Measurements from ENCODE around the gene ST3GAL2. TPM values are rescaled to one million over a fixed set of nuclear protein-coding genes. Genes with fewer than 3 reads are reported as not detected.
"Not testable (repeated sequence)": the region's sequence is repeated elsewhere in the genome, so short reads cannot be mapped to it uniquely, and the experiment has no call there.

Gene ST3GAL2
- polyA plus RNA-seq, 4 donors, result 25.3 to 38.4 (median 30.6) TPM

- DNase-seq (ENCODE audit: low read depth in 4 of 4, low spot score in 2 of 4), result no peak
Observed at GRCh38 chr16:70359552-70359951, 79.3 kb downstream of the ST3GAL2 start.

DNA sequence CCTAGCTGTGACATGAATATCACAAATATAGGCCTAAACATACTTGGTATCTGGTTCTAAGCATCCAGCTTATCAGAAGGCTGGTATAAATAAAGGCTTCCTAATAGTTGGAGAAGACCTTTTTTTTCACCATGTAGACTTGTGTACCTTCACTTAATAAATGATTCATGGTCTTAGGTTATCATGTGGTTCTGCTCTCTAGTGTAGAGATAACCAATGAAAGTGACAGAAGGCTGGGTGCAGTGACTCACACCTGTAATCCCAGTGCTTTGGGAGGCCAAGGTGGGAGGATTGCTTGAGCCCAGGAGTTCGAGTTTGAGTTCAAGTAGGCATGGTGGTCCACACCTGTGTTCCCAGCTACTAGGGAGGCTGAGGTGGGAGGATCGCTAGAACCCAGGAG, 89.1 kb downstream of the ST3GAL2 start:
- no peak for DNase-seq (ENCODE audit: low read depth in 4 of 4, low spot score in 2 of 4)

- DNase-seq (ENCODE audit: low read depth in 4 of 4, low spot score in 2 of 4), result no peak
Observed at GRCh38 chr16:70348991-70349390, 89.9 kb downstream of the ST3GAL2 start.

DNA sequence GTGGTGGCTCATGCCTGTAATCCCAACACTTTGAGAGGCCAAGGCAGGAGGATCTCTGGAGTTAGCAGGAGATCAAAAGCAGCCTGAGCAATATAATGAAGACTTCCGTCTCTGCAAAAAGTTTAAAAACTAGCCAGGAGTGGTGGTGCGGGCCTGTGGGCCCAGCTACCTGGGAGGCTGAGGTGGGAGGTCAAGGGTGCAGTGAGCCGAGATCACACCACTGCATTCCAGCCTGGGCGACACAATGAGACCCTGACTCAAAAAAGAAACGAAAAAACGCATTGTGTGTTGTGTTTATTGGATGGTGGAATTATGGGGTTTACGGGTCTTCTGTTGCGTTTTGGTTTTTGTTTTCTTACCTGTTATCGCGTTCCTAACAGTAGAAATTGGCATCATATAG, 93.1 kb downstream of the ST3GAL2 start:
- DNase-seq (ENCODE audit: low read depth in 4 of 4, low spot score in 2 of 4), result no peak

- no peak for DNase-seq (ENCODE audit: low read depth in 4 of 4, low spot score in 2 of 4)
Observed at GRCh38 chr16:70342016-70342415, 96.9 kb downstream of the ST3GAL2 start.

- DNase-seq (ENCODE audit: low read depth in 4 of 4, low spot score in 2 of 4), result no peak
Observed at GRCh38 chr16:70341600-70341999, 97.3 kb downstream of the ST3GAL2 start.

DNA sequence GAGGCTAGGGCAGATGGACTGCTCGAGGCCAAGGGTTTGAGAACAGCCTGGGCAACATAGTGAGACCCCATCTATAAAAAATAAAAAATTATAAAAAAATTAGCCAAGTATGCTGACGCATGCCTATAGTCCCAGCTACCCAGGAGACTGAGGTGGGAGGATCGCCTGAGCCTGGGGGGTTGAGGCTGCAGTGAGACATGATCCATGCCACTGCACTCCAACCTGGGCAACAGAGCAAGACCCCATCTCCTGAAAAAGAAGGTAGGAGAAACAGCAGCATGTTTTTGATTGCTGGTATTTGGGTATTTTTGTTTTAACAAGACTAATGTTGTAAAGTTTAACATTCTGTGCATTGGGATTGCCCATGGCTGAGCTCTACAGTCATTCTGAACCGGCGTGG, 101.1 kb downstream of the ST3GAL2 start:
- no peak for DNase-seq (ENCODE audit: low read depth in 4 of 4, low spot score in 2 of 4)

DNA sequence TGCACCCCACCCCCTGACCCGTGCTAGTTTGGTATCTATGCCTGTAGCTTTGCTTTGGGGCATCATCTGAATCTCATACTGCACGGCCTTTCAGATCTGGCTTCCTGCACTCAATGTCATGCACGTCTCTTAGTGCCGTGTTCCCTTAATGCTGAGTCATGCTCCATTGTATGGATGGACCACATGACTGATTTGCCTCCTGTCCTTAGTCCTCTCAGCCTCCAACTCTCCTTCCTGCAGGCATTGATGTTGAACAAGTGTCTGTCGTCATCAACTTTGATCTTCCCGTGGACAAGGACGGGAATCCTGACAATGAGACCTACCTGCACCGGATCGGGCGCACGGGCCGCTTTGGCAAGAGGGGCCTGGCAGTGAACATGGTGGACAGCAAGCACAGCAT, 106.2 kb downstream of the ST3GAL2 start:
- DNase-seq (ENCODE audit: low read depth in 4 of 4, low spot score in 2 of 4), result not testable (repeated sequence)

- DNase-seq (ENCODE audit: low read depth in 4 of 4, low spot score in 2 of 4), result no peak
Observed at GRCh38 chr16:70331588-70332358, 107.1 kb downstream of the ST3GAL2 start.

- no peak for DNase-seq (ENCODE audit: low read depth in 4 of 4, low spot score in 2 of 4)
Observed at GRCh38 chr16:70331091-70331490, 107.8 kb downstream of the ST3GAL2 start.

Other genes starting within 250 kb of the ST3GAL2 start
- 10 to 100 TPM; 11.6 to 18.7 (median 15.3) TPM for gene EXOSC6, start 187.2 kb downstream of the ST3GAL2 start, polyA plus RNA-seq (ENCODE audit: insufficient read length in 4 of 4)
- gene AARS1, start 149.6 kb downstream of the ST3GAL2 start, polyA plus RNA-seq (ENCODE audit: insufficient read length in 4 of 4), result 10 to 100 TPM; 82.4 to 89.1 (median 86.2) TPM
- 10 to 100 TPM; 34.0 to 39.3 (median 35.7) TPM for gene DDX19B, start 139.9 kb downstream of the ST3GAL2 start, polyA plus RNA-seq (ENCODE audit: insufficient read length in 4 of 4)
- gene DDX19A, start 92.2 kb downstream of the ST3GAL2 start, polyA plus RNA-seq (ENCODE audit: insufficient read length in 4 of 4), result 10 to 100 TPM; 47.7 to 56.0 (median 51.0) TPM
- gene FCSK, start 15.5 kb upstream of the ST3GAL2 start, polyA plus RNA-seq (ENCODE audit: insufficient read length in 4 of 4), result 10 to 100 TPM; 12.7 to 20.2 (median 17.8) TPM
- 10 to 100 TPM; 59.1 to 75.4 (median 67.5) TPM for gene COG4, start 84.5 kb upstream of the ST3GAL2 start, polyA plus RNA-seq (ENCODE audit: insufficient read length in 4 of 4)
- 100 to 1,000 TPM; 333 to 394 (median 370) TPM for gene SF3B3, start 84.7 kb upstream of the ST3GAL2 start, polyA plus RNA-seq (ENCODE audit: insufficient read length in 4 of 4)
- 1 to 10 TPM in 2 of 4 donors, under 1 TPM in 2; 0.62 to 1.2 (median 1.1) TPM for gene IL34, start 207.5 kb upstream of the ST3GAL2 start, polyA plus RNA-seq (ENCODE audit: insufficient read length in 4 of 4)
- gene MTSS2, start 247.0 kb upstream of the ST3GAL2 start, polyA plus RNA-seq (ENCODE audit: insufficient read length in 4 of 4), result 10 to 100 TPM; 40.4 to 59.9 (median 46.4) TPM